Lung microvascular endothelial cell (primary cell): Measurements from ENCODE around the gene SPSB3. TPM values are rescaled to one million over a fixed set of nuclear protein-coding genes. Genes with fewer than 3 reads are reported as not detected.

Experiments
- DNase-seq, 2 donors: peaks; one replicate each; pipeline versions ENCODE4 v3.0.0 to v3.0.0-alpha.2; 2010; ENCODE audit warnings: low read depth in 2 of 2
- total RNA-seq: library from RNA; depleted of rRNA; stranded (reverse); fragments of >200 nt; gene quantifications from 2 replicates; pipeline ENCODE4 v1.2.1, GENCODE V29; 2014

SPSB3 gene
- 32.7 and 49.8 TPM in 2 replicates for total RNA-seq

DNA sequence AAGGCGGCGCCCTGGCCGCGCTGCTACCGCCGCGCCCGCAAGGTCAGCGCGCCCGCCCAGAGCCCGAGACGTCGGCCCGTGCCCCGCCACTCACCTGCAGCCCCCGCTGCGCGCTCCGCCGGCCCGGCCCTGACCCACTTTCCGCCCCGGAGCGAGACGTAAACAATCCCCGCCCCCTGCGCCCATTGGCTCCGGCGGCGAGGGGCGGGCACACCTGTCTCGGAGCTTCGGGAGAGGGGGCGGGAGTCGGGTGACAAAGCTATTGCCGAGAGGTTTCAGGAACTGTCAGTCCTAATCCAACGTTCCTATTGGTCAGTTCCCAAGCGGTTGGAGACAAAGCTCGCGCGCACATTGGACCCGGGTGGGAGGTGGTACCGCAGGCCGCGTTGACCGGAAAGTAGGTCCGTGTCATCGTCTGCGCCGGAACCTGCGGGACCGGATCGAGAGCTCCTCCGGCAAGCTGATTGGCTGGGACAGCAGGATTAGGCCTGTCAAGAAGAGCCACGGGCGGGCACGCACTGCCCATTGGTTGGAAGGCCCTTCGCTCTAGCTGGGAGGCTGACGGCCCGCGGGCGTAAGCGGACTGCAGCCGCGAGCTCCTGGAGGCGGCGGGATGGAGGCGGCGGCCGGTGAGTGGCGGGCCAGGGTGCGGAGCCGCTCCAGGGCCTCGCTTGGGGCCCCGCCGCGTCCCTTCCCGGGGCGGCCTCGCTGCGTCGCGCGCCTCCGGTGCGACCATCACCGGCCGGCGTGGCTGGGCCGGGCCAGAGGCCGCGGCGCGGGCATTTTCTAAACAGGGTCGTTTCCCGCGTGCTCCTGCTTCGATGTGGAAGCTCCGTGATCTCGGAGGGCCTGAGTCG lies at the start of gene SPSB3, which contains the start of gene NUBP2:
TSS of gene SPSB3 (minus strand) at position 164 of the 857 bp plus-strand sequence. CDS start 1,088 bp downstream, outside the sequence.
TSS of gene NUBP2 (plus strand) at position 553 of the 857 bp plus-strand sequence. CDS start at position 614, 61 bp downstream.
- DNase-seq, result peak; percentile 100

DNA sequence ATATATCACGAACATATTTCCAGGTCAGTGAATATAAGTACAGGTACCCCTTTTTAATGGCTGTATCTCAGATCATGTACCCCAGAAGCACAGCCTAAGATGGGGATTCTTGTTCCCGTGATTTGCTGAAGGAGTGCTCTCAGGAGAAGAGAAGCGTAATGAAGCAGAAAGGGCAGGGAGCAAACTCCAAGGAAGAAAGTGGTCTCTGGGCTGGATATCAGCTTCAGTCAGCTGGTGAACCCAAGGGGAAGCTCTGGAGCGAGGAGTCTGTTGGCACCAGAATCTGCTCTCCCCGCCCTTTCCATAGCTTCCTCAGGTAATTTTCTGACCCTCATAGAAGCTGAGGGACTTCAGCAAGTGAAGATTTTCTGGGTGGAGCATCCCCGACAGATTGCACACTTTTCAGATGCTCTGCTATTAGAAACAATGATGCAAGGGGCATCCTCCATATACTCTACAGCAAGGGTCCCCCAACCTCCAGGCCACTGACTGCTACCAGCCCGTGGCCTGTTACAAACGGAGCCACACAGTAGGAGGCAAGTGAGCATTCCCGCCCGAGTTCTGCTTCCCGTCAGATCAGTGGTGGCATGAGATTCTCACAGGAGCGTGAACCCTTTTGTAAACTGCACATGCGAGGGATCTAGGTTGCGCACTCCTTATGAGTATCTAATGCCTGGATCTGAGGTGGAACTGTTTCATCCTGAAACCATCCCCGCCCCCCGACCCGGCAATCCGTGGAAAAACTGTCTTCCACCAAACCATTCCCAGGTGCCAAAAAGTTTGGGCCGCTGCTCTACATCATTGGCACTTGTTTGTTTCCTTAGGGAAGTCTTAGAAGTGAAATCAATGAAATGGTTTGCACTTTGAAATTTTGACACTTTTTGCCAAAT lies 49.1 kb upstream of the SPSB3 start:
- no peak for DNase-seq

DNA sequence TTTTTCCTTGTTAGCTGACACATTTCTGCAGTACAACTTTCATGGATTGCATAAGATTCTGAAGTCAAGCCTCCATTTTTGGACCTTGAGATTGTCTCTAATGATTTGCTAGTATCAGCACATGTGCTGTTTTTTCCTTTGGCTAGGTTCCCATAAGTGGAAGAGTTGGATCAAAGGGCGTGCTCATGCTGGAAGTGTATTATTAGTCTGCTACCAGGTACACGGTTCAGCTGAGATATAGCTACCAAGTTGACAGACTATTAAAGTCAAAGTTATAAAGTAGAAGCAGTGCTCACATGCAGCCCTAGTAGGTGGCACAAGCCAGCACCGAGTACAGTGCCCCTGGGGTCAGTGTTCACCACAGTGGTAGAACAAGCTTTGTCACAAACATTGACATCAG lies 47.8 kb upstream of the SPSB3 start:
- DNase-seq, result no peak

GRCh38 chr16:1828645-1829410 lies 46.5 kb upstream of the SPSB3 start:
- DNase-seq, result no peak

- DNase-seq, result peak; percentile 98 to 99
Observed at GRCh38 chr16:1826691-1827573, 44.6 kb upstream of the SPSB3 start, which contains the start of the genes FAHD1 and HAGH. Gene FAHD1 (plus strand): TSS chr16:1827206. CDS start chr16:1827239, 33 bp downstream. Gene HAGH (minus strand): TSS chr16:1826825. CDS start chr16:1826787, 38 bp downstream.

DNA sequence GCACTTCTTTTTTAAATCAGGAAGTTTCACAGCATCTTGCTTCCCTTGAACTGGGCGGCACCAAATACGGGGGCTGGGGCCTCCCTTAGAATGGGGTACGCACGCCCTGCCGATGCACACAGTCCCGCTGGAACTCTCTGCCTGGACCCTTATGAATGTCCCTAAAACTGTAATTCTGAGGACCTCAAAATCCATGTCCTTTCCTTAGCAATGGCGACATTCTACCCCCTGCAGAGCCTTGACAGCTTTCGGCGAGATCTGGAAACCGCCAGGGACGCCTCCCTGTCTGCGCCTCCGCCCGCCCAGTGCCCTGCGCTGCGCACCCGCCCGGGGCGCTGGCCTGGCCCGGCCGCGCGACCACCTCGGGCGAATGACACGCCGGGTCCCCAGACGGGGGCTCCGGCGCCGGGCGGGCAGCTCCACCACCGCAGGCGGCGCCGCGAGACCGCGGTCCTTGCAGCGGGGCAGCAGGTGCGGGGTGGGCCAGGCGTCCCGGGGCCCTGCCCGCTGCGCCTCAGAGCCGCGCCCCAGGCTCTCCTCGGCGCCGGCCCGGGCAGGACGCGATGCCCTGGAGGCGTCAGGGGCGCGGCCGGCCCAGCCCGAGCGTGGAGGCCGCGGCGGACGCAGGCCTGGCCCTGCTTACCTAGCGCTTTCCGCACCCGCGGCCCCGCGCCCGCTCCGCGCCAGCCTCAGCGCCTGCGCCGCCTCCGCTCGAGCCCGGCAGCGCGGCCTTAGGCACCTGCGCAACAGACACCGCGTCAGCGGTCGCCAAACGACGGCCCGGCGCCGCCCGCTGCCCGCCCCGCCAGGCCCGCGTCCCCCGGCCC lies 43.7 kb upstream of the SPSB3 start:
- DNase-seq, result peak; percentile 75 to 83

- no peak for DNase-seq
Observed at GRCh38 chr16:1825381-1825863, 43.1 kb upstream of the SPSB3 start.

DNA sequence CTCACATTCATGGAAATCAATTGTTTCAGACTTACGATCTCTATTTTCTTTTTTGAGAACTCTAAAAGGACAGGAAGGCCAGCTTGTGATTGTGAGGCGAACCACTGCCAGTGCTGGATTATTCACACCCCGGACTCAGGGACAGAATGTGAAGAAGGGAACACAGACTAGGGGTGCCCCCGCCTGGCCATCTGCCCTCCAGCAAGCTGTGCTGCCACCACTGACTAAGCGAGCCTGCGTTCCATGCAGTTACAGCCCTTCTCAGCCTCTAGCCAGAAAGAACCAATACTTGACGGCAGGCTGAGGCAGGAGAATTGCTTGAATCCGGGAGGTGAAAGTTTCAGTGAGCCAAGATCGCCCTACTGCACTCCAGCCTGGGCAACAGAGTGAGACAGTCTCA lies 41.5 kb upstream of the SPSB3 start:
- peak; percentile 39 to 54 for DNase-seq

DNA sequence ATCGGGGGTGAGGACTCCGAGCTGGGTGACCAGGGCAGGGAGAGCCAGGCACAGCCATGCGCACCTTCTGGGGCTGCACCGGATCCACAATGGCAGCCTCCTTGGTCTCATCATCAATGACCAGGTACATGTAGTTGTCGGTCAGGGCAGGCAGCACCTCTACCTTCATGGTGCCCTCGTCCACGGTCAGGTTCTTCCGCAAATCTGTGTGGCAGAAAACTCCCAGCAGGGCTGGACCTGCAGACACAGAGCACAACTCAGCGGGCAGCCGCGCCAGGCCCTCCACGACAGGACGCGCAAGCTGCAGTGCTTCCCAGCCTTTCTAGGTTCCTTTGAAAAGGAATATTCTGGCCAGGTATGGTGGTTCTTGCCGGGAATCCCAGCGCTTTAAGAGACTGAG lies 40.4 kb upstream of the SPSB3 start:
- DNase-seq, result no peak

- no peak for DNase-seq
Observed at GRCh38 chr16:1821861-1822611, 39.7 kb upstream of the SPSB3 start.

- DNase-seq, result no peak
Observed at GRCh38 chr16:1820946-1821290, 38.5 kb upstream of the SPSB3 start.

GRCh38 chr16:1820096-1820945 lies 38.0 kb upstream of the SPSB3 start:
- no peak for DNase-seq

GRCh38 chr16:1819611-1820010 lies 37.2 kb upstream of the SPSB3 start:
- DNase-seq, result no peak

DNA sequence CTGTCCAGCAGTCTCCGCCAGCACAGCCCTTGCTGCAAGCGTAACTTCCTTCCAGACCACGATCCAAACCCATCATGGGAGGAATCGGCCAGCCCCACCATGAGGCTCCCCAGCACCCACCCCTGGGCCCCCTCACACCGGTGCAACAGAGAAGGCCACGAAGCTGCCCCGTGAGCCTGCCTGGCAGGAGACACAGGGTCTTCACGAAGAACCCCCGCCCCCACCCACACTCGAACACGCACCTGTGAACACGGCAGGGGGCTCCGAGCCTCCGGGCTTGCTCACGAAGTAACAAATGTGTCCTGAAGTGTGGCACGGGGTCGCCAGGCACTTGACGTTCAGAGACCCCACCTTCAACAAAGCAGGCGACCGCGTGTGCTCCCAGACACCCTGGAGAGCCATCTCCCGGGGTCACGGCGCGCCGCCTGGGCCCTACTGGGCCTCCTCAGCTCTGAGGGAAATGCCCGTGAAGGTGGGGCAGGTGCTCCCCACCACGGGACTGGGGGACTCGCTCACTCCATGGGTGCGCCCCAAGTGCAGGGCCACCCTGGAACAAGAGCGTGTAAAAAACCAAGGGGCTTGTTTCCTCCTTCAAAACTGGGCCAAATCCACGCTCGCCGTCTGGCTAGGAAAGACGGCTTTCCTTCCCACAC lies 36.6 kb upstream of the SPSB3 start:
- DNase-seq, result no peak

DNA sequence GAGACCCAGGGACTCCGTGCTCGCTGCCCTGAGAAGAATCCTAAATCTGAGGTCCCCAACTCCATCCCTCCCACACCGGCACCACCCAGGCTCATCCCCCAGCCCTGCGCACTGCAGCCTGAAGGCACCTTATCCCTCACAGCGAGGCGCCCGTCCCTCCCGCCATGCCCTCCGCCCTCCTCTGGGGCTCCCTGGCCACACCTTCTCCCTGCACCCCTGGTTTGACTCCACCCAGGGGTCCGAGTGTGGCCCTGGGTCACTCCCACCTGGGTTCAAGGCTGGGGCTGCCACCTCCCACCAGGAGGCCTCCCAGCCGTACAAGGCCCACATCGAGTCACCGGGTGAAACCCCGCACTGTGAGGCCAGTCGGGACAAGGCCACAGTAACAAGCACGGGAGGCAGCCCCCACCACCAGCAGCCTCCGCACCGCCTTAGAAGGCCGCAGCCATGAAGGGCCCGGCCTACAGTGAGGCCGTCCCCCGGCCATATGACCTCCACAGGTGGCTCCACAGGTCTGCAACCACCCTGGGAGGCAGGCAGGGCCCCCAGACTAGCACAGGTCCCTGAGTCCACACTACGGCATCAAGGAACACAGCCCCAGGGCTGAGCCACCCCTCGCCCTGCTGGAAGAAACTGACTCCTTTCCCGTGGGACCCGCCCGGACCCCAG lies 36.0 kb upstream of the SPSB3 start:
- DNase-seq, result no peak

GRCh38 chr16:1817716-1818115 lies 35.3 kb upstream of the SPSB3 start:
- no peak for DNase-seq

DNA sequence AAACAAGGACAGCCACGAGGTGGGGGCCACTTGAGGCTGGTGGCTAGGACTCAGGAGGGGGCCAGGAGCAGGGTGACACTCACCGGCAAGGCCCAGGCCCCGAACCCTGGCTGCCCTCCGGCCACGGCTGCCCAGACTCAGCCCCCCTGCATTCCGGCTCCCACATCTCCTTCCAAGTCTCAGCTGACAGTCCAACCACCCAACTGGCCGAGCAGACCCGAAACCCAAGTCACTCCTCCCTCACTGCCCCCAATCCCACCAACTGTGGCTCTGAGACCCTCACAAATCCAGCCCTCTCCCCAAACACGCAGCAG lies 34.9 kb upstream of the SPSB3 start:
- DNase-seq, result no peak
